Fibroblast of skin of left quadriceps (primary cell): ENCODE data around the gene FXYD4.

Experiments
- DNase-seq, 2 experiments: peaks; one replicate each; pipeline ENCODE4 v3.0.0-alpha.2; 2013; ENCODE audit warnings: low read depth in 2 of 2

The FXYD4 gene

GRCh38 chr10:43344051-43344450, 27.4 kb upstream of the FXYD4 start:
- DNase-seq = no peak

- no peak for DNase-seq
Observed at GRCh38 chr10:43347997-43348396, 23.4 kb upstream of the FXYD4 start.

DNA sequence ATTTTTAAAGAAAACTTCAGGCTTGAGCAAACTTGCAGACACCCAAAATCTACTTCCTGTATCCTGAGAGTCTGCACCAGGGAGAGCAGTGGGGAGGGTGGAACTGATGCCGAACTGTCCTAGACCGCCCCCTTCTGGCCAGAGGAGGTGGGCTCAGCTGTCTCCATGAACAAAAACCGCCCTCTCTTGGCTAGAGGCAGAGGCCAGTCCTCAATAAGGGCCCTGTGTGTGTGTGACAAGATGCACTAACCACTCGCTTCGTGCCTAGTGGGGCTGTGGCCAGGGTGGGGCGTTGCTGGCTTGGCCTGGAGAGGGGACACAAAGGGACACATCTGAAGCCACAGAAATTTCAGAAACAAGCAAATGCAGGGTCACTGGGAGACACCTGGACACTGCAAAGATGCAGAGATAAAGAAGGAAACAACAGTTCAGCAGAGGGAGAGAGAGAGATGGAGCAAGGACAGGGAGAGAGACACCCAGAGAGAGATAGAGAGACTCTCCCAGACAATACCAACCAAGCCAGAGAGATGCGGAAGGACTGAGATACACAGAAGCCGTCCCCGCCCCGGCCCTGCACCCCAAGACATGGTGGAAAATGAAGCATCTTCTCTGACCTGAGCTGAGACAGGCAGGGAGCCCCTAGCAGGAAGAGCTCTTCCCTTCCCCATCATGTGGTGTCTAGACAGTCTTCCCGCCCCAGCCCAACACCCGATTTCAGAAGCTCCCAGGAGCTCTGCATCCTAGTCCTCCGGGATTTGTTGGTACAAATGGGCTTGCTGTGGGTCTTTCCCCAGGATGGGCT, 22.7 kb upstream of the FXYD4 start:
- DNase-seq = peak; percentile 34 to 40

- DNase-seq = no peak
Observed at GRCh38 chr10:43350156-43350555, 21.3 kb upstream of the FXYD4 start.

GRCh38 chr10:43350686-43351085, 20.8 kb upstream of the FXYD4 start:
- DNase-seq = no peak

GRCh38 chr10:43351301-43351700, 20.1 kb upstream of the FXYD4 start:
- DNase-seq = no peak

DNA sequence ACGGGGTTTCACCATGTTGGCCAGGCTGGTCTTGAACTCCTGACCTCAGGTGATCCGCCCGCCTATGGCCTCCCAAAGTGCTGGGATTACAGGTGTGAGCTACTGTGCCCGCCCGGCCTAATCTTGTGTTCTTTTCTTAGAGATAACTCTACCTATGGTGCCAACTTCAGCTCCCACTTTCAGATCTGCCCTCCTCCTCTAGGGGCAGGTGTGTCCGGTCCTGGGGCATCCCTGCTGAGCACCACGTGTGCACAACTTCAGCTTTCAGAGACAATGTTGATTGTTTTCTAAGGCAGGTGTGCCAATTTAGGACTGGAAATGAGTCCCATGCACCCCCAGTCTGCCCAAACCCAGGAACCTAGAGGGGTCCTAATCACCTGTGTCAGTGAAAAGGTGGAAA, 18.5 kb upstream of the FXYD4 start:
- DNase-seq = no peak

GRCh38 chr10:43353495-43354329, 17.7 kb upstream of the FXYD4 start:
- DNase-seq = no peak

DNA sequence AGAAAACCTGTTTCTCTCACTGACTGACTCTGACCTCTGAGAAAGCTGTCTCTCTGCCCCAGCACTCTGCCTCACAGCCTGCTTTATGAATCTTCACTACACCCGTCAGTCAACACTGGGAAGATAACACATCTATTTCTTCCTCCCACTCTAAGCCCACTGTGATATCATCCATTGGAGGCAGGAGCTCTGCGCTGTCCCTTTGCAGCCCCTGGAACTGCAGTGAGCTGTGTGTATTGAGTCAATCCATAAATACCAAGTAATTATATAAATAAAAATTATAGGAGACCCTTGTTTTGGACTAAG, 17.2 kb upstream of the FXYD4 start:
- no peak for DNase-seq

GRCh38 chr10:43354879-43355380, 16.5 kb upstream of the FXYD4 start:
- DNase-seq = no peak

DNA sequence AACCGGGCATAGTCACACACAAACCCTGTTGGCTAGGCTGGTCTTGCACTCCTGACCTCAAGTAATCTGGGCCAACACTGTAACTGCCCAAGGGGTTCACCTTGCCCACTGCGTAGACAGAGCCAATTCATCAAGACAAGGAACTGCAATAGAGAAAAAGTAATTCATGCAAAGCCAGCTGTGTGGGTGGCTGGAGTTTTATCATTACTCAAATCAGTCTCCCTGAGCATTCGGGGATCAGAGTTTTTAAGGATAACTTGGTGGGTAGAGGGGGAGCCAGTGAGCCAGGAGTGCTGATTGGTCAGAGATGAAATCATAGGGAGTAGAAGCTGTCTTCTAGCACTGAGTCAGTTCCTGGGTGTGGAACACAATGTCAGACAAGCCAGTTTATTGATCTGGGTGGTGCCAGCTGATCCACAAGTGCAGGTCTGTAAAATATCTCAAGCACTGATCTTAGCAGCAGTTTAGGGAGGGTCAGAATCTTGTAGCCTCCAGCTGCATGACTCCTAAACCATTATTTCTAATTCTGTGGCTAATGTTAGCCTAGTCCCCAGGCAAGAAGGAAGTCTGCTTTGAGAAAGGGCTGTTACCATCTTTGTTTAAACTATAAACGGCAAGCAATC, 15.6 kb upstream of the FXYD4 start:
- DNase-seq = no peak

- DNase-seq = no peak
Observed at GRCh38 chr10:43360086-43360485, 11.3 kb upstream of the FXYD4 start.

DNA sequence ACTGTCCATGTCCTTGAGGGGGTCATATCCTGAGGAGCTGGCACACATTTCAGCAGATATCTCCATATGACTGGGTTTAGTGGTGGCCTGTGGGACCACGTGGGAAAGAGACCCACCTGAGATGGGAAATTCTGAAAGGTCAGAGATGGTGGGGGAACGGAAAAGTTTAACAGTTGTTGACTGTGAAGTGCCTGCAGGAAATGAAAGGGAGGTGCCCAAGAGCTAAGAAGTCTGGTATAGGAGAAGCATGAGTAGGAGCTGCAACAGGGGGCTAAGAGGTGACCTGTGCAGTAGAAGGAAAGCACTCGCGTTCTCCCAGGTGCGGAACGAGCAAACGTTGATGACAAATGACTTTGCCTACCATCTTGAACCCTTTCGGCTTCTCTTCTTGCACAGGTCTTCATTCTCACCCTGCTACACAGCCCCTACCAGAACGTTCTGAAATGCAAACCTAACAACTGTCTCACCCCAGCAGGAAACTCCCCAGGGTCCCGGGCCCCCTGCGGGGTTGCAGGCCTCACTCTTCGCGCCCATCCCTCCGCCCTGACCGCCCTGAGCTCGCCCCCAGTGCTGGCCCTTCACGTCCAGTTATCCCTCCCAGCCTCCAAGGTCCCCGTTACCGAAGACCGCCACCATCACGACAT, 9.8 kb upstream of the FXYD4 start:
- no peak for DNase-seq

DNA sequence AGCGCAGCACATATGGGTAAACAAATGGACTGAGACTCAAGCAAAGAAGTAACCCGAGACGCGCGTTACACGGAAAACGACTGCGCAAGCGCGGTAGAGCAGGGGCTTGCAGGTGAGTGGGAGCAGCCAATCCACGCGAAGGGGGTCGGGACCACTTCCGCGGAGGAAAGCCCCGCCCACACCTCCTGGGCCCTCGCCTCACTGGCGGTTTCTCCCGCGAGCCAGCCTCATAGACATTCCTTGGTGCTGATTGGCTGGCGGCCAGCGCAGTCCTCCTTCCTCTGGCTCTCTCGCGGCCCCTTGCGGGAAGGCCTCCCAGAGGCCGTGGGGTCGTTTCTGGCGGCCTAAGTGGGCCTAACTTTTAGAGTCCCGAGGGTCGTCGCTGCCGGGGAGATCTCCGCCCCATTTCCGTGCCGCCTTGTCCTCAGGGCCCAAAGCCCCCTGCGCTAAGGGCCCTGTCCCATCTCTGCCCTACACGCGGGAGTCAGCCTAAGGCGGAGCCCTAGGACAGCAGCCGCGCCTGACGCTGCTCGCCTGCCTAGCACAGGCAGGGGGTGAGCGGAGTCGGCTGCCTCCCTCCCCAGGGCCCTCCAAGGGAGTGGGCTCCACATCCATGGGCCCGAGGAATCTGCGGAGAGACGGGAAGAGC, 9.1 kb upstream of the FXYD4 start:
- DNase-seq = peak; percentile 78 to 83

GRCh38 chr10:43365001-43365400, 6.4 kb upstream of the FXYD4 start:
- no peak for DNase-seq

GRCh38 chr10:43369921-43370320, 1.5 kb upstream of the FXYD4 start:
- DNase-seq = no peak

GRCh38 chr10:43370671-43371215, 693 bp upstream of the FXYD4 start:
- no peak for DNase-seq

DNA sequence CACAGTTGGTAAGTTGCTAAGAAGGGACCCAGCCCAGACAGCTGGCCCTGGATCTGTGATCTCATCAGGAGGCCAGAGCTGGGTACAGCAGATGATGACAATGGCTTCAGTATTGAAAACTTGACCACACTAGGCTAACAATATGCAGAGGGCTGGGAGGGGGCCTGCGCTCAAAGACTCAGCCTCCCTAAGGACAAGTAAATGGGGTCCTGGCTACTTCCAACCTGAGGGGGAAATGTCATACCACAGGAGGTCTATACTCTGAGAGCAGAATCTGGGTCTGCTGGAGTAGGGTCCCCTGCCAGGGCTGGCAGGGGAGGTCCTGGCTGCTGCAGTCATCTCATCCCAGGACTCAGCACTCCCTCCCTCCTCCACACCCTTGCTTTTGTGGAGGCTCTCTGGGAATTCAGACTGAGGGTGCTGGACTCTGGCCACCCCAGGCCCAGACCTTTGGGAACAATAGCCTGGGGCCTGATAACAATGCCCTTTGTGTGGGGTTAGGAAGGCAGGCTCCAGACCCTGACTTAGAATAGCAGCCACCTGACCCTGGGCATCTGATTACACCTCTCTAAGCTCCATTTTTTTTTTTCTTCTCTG, 1.4 kb downstream of the FXYD4 start:
- DNase-seq = no peak

- DNase-seq = no peak
Observed at GRCh38 chr10:43373461-43373860, 2.0 kb downstream of the FXYD4 start.

DNA sequence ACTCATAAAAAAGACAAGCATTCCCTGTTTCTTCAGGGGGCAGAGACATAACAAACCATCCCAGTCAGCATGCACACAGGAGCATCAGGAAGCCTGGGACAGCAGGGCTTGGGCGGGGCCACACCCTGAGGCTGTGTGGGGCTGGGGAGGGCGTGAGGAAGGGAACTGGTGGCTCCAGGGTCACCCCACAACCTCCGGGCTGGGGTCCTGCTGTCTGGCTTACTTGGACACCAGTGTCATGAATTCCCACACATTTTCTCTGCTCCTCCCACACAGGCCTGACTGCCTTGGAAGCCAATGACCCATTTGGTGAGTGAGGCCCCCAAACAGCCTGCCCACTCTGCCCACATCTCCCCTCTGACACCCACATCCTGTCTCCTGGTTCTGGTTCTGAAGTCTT, 2.8 kb downstream of the FXYD4 start:
- no peak for DNase-seq
